H1 (cell line): Measurements from ENCODE around the gene CDC14B. TPM values are rescaled to one million over a fixed set of nuclear protein-coding genes. Genes with fewer than 3 reads are reported as not detected.

ENCODE experiments used
- CTCF ChIA-PET: fragments of 300-600 bp; sonication (Branson Sonifier 250); formaldehyde crosslinking; loops from one replicate; lab custom pipeline; 2021; ENCODE audit not compliant: partially characterized antibody; lab: Charles Lee
- POLR2A ChIA-PET: fragments of 300-600 bp; sonication (Branson Sonifier 250); formaldehyde crosslinking; loops from one replicate; lab custom pipeline; 2021; ENCODE audit warnings: inconsistent platforms; ENCODE audit not compliant: partially characterized antibody; lab: Charles Lee
- DNase-seq, 2 experiments: peaks; one replicate each; pipeline versions ENCODE4 v3.0.0 to v3.0.0-alpha.2; 2010 to 2022; ENCODE audit warnings: low spot score in 2 of 2, low read depth in 1 of 2, mixed read lengths in 1 of 2
- FAIRE-seq: peaks from 2 replicates; lab custom pipeline; 2011; peaks lifted over from hg19 to GRCh38; lab: Jason Lieb, UNC
- H2AFZ ChIP-seq: 2 replicates; pipeline ENCODE4 v1.8.1; 2012; ENCODE audit warnings: low read length, inconsistent platforms
- H2AK5ac ChIP-seq: 2 replicates; pipeline ENCODE4 v1.6.1; 2013; ENCODE audit warnings: low read depth, low read length
- H2BK120ac ChIP-seq: replicated peaks from 2 replicates; pipeline ENCODE3; 2013; ENCODE audit warnings: low read depth, low read length, inconsistent platforms
- H2BK12ac ChIP-seq: 2 replicates; pipeline ENCODE4 v1.6.1; 2013; ENCODE audit warnings: low read depth, low read length
- H2BK15ac ChIP-seq: 2 replicates; pipeline ENCODE4 v1.6.1; 2013; ENCODE audit warnings: low read length
- H2BK20ac ChIP-seq: 2 replicates; pipeline ENCODE4 v1.6.1; 2013; ENCODE audit warnings: low read length
- H2BK5ac ChIP-seq: 2 replicates; pipeline ENCODE4 v1.6.1; 2013; ENCODE audit warnings: low read depth, low read length
- H3K14ac ChIP-seq: 2 replicates; pipeline ENCODE4 v1.6.1; 2013; ENCODE audit warnings: inconsistent platforms; ENCODE audit not compliant: insufficient read length
- H3K18ac ChIP-seq: 2 replicates; pipeline ENCODE4 v1.6.1; 2013; ENCODE audit warnings: low read length; ENCODE audit errors: extremely low read depth
- H3K23ac ChIP-seq: 2 replicates; pipeline ENCODE4 v1.6.1; 2013; ENCODE audit warnings: inconsistent platforms; ENCODE audit not compliant: insufficient read length
- H3K23me2 ChIP-seq: 2 replicates; pipeline ENCODE4 v1.6.1; 2013; ENCODE audit warnings: low read depth, low read length
- H3K27ac ChIP-seq: 2 replicates; pipeline ENCODE4 v1.6.1; 2011; ENCODE audit warnings: low read depth, low read length, inconsistent platforms
- H3K27me3 ChIP-seq, 4 experiments: replicated peaks in 1 of 4; 1 replicate in 1 of 4; 2 replicates in 3 of 4; pipeline versions ENCODE4 v1.6.1 to v1.8.1; 2011 to 2013; ENCODE audit warnings: low read length in 3 of 4, mild to moderate bottlenecking in 3 of 4, inconsistent platforms in 2 of 4, mixed read lengths in 2 of 4, moderate library complexity in 1 of 4; ENCODE audit not compliant: control insufficient read depth in 3 of 4, insufficient read depth in 3 of 4; ENCODE audit errors: extremely low read depth in 1 of 4
- H3K36me3 ChIP-seq, 4 experiments: 2 replicates each; pipeline versions ENCODE4 v1.6.1 to v1.8.1; 2011 to 2013; ENCODE audit warnings: mild to moderate bottlenecking in 4 of 4, low read length in 3 of 4, moderate library complexity in 2 of 4, control low read depth in 1 of 4, inconsistent platforms in 1 of 4; ENCODE audit not compliant: insufficient read depth in 4 of 4, control insufficient read depth in 2 of 4
- H3K4ac ChIP-seq: replicated peaks from 2 replicates; pipeline ENCODE3; 2013; ENCODE audit warnings: low read length, low read depth, mixed read lengths, inconsistent platforms; ENCODE audit not compliant: insufficient read length
- H3K4me1 ChIP-seq, 4 experiments: replicated peaks in 1 of 4; 1 replicate in 1 of 4; 2 replicates in 3 of 4; pipeline versions ENCODE4 v1.6.1 to v1.8.1; 2011 to 2013; ENCODE audit warnings: low read length in 3 of 4, inconsistent platforms in 2 of 4, mixed read lengths in 1 of 4; ENCODE audit not compliant: insufficient read depth in 4 of 4, control insufficient read depth in 3 of 4
- H3K4me2 ChIP-seq, 2 experiments: 2 replicates each; pipeline versions ENCODE4 v1.6.1 to v1.8.1; 2011 to 2013; ENCODE audit warnings: low read depth in 2 of 2, low read length in 2 of 2, control low read depth in 1 of 2, inconsistent platforms in 1 of 2, mild to moderate bottlenecking in 1 of 2; ENCODE audit not compliant: insufficient read depth in 1 of 2
- H3K4me3 ChIP-seq, 4 experiments: fragments of 200-600, 300-600 bp in 1 of 4; sonication (generic), shearing (Covaris generic), sonication (Bioruptor Twin) in 1 of 4; 2 replicates each; pipeline versions ENCODE4 v1.5.1 to v1.8.1; 2011 to 2016; ENCODE audit warnings: low read length in 4 of 4, low read depth in 3 of 4, control low read depth in 2 of 4, inconsistent platforms in 2 of 4, mild to moderate bottlenecking in 2 of 4, mixed read lengths in 1 of 4, moderate library complexity in 1 of 4; ENCODE audit not compliant: insufficient read depth in 2 of 4; ENCODE audit errors: extremely low read depth in 1 of 4
- H3K56ac ChIP-seq: replicated peaks from 2 replicates; pipeline ENCODE3; 2013; ENCODE audit warnings: low read depth, mild to moderate bottlenecking, mixed read lengths, low read length, inconsistent platforms; ENCODE audit not compliant: insufficient read length
- H3K79me1 ChIP-seq: 2 replicates; pipeline ENCODE4 v1.6.1; 2013; ENCODE audit warnings: low read depth, low read length, control low read depth
- H3K79me2 ChIP-seq, 2 experiments: 2 replicates each; pipeline versions ENCODE4 v1.6.1 to v1.8.1; 2012 to 2013; ENCODE audit warnings: low read length in 2 of 2, mild to moderate bottlenecking in 2 of 2, inconsistent platforms in 1 of 2; ENCODE audit not compliant: insufficient read depth in 2 of 2, control insufficient read depth in 1 of 2
- H3K9ac ChIP-seq, 4 experiments: replicated peaks in 1 of 4; 1 replicate in 1 of 4; 2 replicates in 3 of 4; pipeline versions ENCODE4 v1.6.1 to v1.8.1; 2011 to 2013; ENCODE audit warnings: low read depth in 3 of 4, low read length in 3 of 4, control low read depth in 2 of 4, mild to moderate bottlenecking in 2 of 4, moderate library complexity in 2 of 4, inconsistent platforms in 1 of 4; ENCODE audit errors: extremely low read depth in 1 of 4
- H3K9me3 ChIP-seq, 2 experiments: 2 replicates each; pipeline versions ENCODE4 v1.6.1 to v1.8.1; 2012 to 2013; ENCODE audit warnings: mild to moderate bottlenecking in 2 of 2, moderate library complexity in 2 of 2, control low read depth in 1 of 2, inconsistent platforms in 1 of 2, low read depth in 1 of 2, low read length in 1 of 2, mixed read lengths in 1 of 2; ENCODE audit not compliant: insufficient read depth in 2 of 2
- H4K20me1 ChIP-seq, 2 experiments: replicated peaks in 1 of 2; 2 replicates each; pipeline versions ENCODE3 to v1.8.1; 2011 to 2013; ENCODE audit warnings: inconsistent platforms in 2 of 2, low read length in 2 of 2, mild to moderate bottlenecking in 1 of 2; ENCODE audit not compliant: insufficient read depth in 2 of 2, control insufficient read depth in 1 of 2
- H4K5ac ChIP-seq: 2 replicates; pipeline ENCODE4 v1.6.1; 2013; ENCODE audit warnings: low read length, low read depth, mixed read lengths, inconsistent platforms; ENCODE audit not compliant: insufficient read length
- H4K8ac ChIP-seq: 2 replicates; pipeline ENCODE4 v1.8.0; 2013; ENCODE audit warnings: mild to moderate bottlenecking, moderate library complexity, low read length, inconsistent platforms; ENCODE audit not compliant: insufficient read depth; ENCODE audit errors: extremely low read depth
- H4K91ac ChIP-seq: replicated peaks from 2 replicates; pipeline ENCODE3; 2013; ENCODE audit warnings: low read length, mixed read lengths, inconsistent platforms; ENCODE audit not compliant: insufficient read length
- CEBPB ChIP-seq: IDR thresholded peaks from 2 replicates; pipeline ENCODE4 v1.6.1; 2012; ENCODE audit warnings: low read depth, low read length
- GABPA ChIP-seq: IDR thresholded peaks from 2 replicates; pipeline ENCODE4 v1.6.1; 2011; ENCODE audit warnings: mild to moderate bottlenecking, low read length, moderate library complexity, borderline replicate concordance; ENCODE audit not compliant: insufficient read depth
- PHF8 ChIP-seq: fragments of 200-600 bp; sonication (generic); conservative IDR thresholded peaks from 2 replicates; pipeline ENCODE4 v1.7.1; 2012; ENCODE audit warnings: low read depth, mild to moderate bottlenecking, inconsistent platforms, low read length, moderate library complexity
- POLR2AphosphoS5 ChIP-seq: IDR thresholded peaks from 2 replicates; pipeline ENCODE4 v1.6.1; 2011; ENCODE audit warnings: low read depth, low read length
- SAP30 ChIP-seq: fragments of 300-600 bp; sonication (generic); IDR thresholded peaks from 2 replicates; pipeline ENCODE4 v1.7.1; 2012; ENCODE audit warnings: low read length, moderate library complexity, mild to moderate bottlenecking, inconsistent platforms; ENCODE audit not compliant: insufficient read depth, insufficient replicate concordance
- TAF7 ChIP-seq: optimal IDR thresholded peaks from 2 replicates; pipeline ENCODE3; 2011; ENCODE audit warnings: low read depth, mild to moderate bottlenecking, inconsistent platforms, low read length, moderate library complexity, borderline replicate concordance
- TEAD4 ChIP-seq: IDR thresholded peaks from 2 replicates; pipeline ENCODE4 v1.6.1; 2012; ENCODE audit warnings: low read depth, low read length, inconsistent platforms, mixed read lengths
- WGBS, 2 experiments: shearing (Covaris generic) in 1 of 2; methylation state at CpG; one replicate each; pipeline versions ENCODE4 v1.1.6 to v1.1.7; 2013 to 2015; ENCODE audit warnings: low lambda C conversion rate in 2 of 2, mixed read lengths in 2 of 2, inconsistent platforms in 1 of 2, low coverage in 1 of 2, missing lambda C conversion rate in 1 of 2; ENCODE audit not compliant: insufficient replicate concordance in 2 of 2, insufficient coverage in 1 of 2, insufficient read length in 1 of 2; ENCODE audit errors: extremely low coverage in 1 of 2, missing lambda C conversion rate in 1 of 2; 5-methylcytosine and 5-hydroxymethylcytosine counted together
- polyA plus RNA-seq, 7 experiments: library from polyadenylated mRNA; depleted of rRNA in 3 of 7; stranded (reverse) in 5 of 7; unstranded in 2 of 7; fragments of >200 nt in 5 of 7; fragments of 200-250 nt in 2 of 7; gene quantifications; 1 replicate in 5 of 7; 2 replicates in 1 of 7; 4 replicates in 1 of 7; pipeline versions ENCODE4 v1.2.1 to v1.2.3, GENCODE V29; 2011 to 2013; ENCODE audit warnings: missing spikeins in 2 of 7, mixed read lengths in 2 of 7
- total RNA-seq: library from RNA; stranded (reverse); fragmentation: NEBNext Ultra II Directional; extraction: Animal tissue kit (Norgen Biotek cat#: 25700); gene quantifications from 2 replicates; pipeline ENCODE4 v1.2.1, GENCODE V29; 2021
- TF ChIP-seq, protein P1 (sequence below): IDR thresholded peaks from 2 replicates; pipeline ENCODE4 v1.6.1; 2012; ENCODE audit warnings: inconsistent platforms

CDC14B gene
- total and polyA plus RNA-seq, 2 of the 8 experiments (the other 6 are each of a cell fraction or from before 2014, with no cell fraction given): 17.2 to 44.6 TPM

DNA sequence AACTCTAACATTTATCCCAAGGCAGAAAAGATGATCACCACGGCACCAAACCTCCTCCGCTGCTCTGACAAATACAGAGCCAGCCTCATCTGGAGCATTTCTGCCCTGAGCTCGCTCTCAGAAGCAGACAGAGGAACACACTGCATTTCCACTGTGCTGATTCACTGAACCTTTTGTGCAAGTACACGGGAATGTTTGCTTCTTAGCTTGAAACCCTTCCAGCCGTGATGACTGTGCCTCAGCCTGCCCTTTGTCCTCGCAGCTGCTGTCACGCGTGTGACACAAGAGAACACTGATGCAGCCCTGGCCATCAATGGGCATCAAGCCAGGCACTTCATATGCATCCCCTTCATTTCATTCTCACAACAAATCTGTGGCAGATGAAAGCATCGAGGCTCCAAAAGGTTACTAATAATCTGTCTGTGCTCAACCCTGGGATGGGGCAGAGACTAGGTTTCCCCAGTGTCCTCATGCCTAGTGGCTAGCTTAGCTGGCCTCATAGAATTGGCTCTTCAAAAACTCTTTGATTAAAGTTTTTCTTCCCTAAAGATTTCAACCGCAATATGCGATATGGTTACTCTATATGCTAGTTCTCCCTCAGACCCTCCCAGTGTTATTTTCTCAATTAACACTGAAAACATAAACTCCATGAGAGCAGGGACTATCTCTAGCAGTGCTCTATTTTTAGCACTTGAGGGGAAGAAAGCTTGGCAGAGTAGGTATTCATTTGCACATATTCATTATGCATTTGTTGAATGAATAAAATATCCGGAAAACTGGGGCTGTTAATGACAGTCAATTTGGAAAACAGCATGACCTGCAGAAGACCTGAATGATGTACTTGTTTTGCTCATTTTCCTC lies 7.3 kb downstream of the CDC14B start:
- CTCF ChIA-PET: interaction anchor here (0.6 to 2.2 kb wide), 5 partner anchors 9 to 1481 kb away, joined by 3 to 10 read pairs (median 3); no protein-coding TSS in a partner anchor
- Histone ChIP-seq H4K20me1 (peaks cover 7 to 11% of the 10 kb centered on the region in 2 experiments), H3K27me3 (no peaks in the 10 kb centered on the region), H3K79me1 (peaks cover 8% of the 10 kb centered on the region; the same call in 1 of the 2 replicates), H3K18ac (no peak overlapping the region), H3K9me3 (no peaks in the 10 kb centered on the region), H4K91ac (no peak overlapping the region), H2AK5ac (peak overlapping the region; percentile 41; the same call in 1 of the 2 replicates), H3K9ac (peak overlapping the region in 2 of 4 experiments; percentile 28 to 35; a peak in 1 of 7 replicates), H3K79me2 (peaks cover 0 to 89% of the 10 kb centered on the region in 2 experiments; a peak in 2 of 4 replicates), H3K4ac (no peak overlapping the region), H2BK12ac (0 out of 2 replicates have a peak overlapping the region, but pooled peaks have one; percentile 52), H3K4me1 (peaks cover 5 to 16% (median 6%) of the 10 kb centered on the region in 4 experiments), H2AFZ (no peak overlapping the region), H3K23me2 (no peaks in the 10 kb centered on the region), H2BK120ac (no peak overlapping the region), H3K14ac (no peak overlapping the region), H4K8ac (no peak overlapping the region), H2BK15ac (no peak overlapping the region), H2BK20ac (no peak overlapping the region), H3K56ac (no peak overlapping the region), H3K23ac (no peak overlapping the region), H4K5ac (no peak overlapping the region), H3K4me2 (peak overlapping the region; percentile 10 to 11; a peak in 1 of 4 replicates), H2BK5ac (no peak overlapping the region; the same call in 1 of the 2 replicates), H3K36me3 (no peaks in the 10 kb centered on the region), H3K4me3 (0 out of 8 replicates have a peak overlapping the region, but pooled peaks of 1 of the 4 experiments have one; percentile 6), H3K27ac (0 out of 2 replicates have a peak overlapping the region, but pooled peaks have one; percentile 28)
- POLR2A ChIA-PET: no interaction called here
- DNase-seq: no peak
- FAIRE-seq: peak; percentile 42
- no peak for TF ChIP-seq GABPA
- TF ChIP-seq TAF7: no peak
- TF ChIP-seq PHF8: no peak
- no peak for TF ChIP-seq CEBPB
- TF ChIP-seq POLR2AphosphoS5: no peak
- TF ChIP-seq, protein P1, sequence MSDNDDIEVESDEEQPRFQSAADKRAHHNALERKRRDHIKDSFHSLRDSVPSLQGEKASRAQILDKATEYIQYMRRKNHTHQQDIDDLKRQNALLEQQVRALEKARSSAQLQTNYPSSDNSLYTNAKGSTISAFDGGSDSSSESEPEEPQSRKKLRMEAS: no peak
- TF ChIP-seq TEAD4: no peak
- no peak for TF ChIP-seq SAP30
- TF ChIP-seq, all 59 proteins: peak for 0
- WGBS, 2 experiments: 68% methylated on average over 12 of the region's 12 CpGs; no CpG with 5 or more reads in 1 of the 2 experiments
